Measurements from ENCODE around the gene YIPF2.

DNA sequence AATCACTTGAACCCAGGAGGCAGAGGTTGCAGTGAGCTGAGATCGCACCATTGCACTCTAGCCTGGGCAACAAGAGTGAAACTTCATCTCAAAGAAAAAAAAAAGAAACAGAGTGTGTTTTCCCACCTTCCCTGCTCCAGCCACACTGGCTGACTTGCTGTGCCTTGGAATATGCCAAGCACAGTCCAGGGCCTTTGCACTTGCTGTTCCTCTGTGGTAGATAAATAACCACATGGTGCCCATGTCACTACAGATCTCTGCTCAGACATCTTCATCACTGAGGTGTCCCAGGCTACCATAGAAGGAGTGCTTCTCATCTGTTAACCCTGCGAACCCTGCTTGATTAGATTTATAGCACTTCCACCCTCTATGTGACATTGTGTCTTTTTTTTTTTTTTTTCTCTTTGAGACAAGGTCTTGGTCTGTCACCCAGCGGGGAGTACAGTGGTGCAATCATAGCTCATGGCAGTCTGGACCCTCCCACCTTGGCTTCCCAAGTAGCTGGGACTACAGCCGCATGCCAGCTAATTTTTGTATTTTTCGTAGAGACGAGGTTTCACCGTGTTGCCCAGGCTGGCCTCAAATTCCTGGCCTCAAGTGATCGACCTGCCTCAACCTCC, 42.8 kb upstream of the YIPF2 start:
- TF ChIP-seq POLR2A (IDR thresholded peaks at IDR 0.05; ENCODE audit: low read length), result no peak
- TF ChIP-seq GATA1 (IDR thresholded peaks at IDR 0.05; ENCODE audit: low read depth, low read length), result no peak

All from erythroblast (primary cell).